NCI-H1436 (cell line): ENCODE data around the gene MEF2D.
A peak's percentile ranks its signal among the peaks of the same experiment; 100 is the strongest.

ENCODE experiments used
- DNase-seq: peaks from one replicate; lab custom pipeline; 2025; lab: John Stamatoyannopoulos, UW

Gene MEF2D

DNA sequence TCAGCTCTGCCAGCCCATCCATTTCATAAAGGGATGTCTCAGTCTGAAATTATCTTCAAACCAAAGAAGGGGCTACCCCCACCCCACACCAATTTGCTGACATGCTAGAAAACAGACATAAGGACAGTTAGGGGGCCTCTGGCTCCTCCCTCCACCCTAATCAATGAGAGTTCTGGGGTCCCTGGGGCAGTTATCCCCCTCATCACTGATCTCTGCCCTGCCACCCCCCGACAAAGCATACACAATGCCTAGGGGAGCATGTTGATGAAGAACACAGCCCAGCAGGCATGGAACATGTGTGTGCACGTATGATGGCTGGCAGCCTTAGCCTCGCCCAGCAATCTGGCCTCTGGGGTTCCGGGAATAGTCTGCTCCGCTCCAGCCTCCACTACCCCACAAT, 72.6 kb downstream of the MEF2D start:
- no peak for DNase-seq

- no peak for DNase-seq
These were observed 74.6 kb downstream of the MEF2D start for GRCh38 chr1:156425943-156426342.

DNA sequence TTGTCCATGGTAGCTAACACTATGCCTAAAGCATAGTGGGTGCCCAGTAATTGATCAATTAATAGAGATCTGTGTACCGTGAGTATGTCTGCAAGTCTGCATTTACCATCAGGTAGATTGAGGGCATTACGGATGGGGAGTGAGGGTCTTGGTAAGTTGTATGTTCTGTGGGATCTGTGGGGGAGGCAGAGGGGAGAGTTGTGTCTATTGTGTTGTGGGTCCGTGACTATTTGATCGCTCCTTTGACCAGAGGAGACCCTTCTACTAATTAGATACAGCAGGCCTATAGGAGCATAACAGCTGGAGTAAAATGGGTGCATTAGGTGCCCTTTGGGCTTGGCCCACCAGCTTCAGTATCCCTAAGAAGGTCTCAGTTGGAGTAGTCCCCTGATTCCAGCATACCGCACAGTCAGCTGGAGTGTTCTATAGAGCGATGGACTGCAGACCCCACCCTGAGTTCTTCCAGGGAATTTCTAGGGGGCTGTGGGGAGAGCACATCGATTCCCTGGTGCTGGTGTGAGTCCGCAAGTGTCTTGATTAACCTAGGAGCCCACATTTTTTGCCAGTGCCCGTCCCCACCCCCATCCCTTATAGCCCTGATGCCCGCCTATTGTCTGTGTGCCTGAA, 75.7 kb downstream of the MEF2D start:
- no peak for DNase-seq

GRCh38 chr1:156423422-156424352, 76.9 kb downstream of the MEF2D start:
- DNase-seq = no peak

GRCh38 chr1:156422602-156423091, 77.9 kb downstream of the MEF2D start:
- no peak for DNase-seq

- no peak for DNase-seq
These were observed 78.5 kb downstream of the MEF2D start for GRCh38 chr1:156421939-156422601.

GRCh38 chr1:156421062-156421938, 79.3 kb downstream of the MEF2D start:
- peak; percentile 72 for DNase-seq

- no peak for DNase-seq
These were observed 80.1 kb downstream of the MEF2D start for GRCh38 chr1:156420205-156421061.

- no peak for DNase-seq
These were observed 80.7 kb downstream of the MEF2D start for GRCh38 chr1:156419854-156420204.

DNA sequence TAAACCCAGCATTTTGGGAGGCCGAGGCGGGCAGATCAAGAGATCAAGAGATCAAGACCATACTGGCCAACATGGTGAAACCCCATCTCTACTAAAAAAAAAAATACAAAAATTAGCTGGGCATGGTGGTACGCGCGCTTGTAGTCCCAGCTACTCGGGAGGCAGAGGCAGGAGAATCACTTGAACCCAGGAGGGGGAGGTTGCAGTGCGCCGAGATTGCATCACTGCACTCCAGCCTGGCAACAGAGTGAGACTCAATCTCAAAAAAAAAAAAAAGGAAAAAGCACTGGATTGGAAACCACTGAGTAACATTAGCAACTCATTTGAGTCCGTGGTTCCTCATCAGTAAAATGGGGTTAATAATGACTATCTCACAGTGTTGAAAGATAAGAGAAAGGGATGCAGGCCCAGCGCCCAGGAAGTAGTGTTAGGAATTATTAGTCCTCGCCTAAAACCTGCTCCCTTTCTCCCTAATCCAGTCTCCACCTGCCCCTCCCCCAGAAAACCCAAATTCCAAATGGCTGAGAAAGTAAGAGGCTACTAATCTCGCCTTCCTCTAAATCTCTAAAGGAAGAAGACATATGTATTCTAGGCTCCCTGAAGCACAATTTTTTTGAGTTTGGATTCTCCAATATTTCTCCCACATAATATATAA, 82.0 kb downstream of the MEF2D start:
- DNase-seq = no peak

DNA sequence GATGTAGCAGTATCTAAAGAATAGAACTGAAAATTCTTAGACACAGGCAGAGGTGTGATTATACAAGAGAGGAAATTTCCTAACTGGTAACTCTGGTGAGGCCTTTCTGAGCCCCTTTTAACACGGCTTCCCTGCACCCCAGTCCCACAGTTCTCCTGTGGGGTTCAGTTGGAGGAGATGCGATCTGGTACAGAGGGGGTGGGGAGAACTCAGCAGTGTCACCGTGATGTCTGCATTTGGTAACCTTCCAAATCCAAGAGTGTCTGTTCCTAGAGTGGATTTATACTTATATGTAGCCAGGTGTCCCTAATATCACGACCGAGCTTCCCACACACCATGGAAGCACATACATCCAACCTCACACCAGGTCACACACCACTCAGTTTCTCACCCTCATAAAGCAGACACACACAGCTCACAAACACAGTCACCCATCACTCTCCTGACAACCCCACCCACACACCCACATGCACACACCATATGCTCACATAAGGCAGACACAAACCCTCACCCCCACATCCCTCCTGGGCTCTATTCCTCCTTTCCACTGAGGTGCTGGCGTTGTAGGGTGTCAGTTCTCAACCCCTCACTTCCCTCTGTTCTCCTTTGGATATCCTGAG, 83.1 kb downstream of the MEF2D start:
- DNase-seq = no peak

DNA sequence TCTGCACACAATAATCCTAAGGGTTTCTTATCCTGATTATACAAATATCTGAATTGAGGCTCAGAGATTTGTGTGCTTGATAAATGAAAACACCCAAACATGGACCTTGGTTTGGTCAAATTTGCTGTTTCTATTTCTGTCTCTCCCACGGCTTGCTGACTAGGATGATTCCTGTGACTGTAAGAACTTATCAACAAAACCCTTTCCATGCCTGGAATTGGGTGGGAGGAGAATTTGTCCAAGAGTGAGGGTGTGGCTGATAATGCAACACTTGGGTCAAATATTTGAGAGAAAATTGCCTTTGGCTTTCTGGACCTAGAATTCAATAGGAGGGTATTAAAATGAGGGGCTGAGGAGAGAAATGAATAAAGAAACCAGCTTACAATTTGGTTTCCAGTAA, 83.6 kb downstream of the MEF2D start:
- DNase-seq = no peak

DNA sequence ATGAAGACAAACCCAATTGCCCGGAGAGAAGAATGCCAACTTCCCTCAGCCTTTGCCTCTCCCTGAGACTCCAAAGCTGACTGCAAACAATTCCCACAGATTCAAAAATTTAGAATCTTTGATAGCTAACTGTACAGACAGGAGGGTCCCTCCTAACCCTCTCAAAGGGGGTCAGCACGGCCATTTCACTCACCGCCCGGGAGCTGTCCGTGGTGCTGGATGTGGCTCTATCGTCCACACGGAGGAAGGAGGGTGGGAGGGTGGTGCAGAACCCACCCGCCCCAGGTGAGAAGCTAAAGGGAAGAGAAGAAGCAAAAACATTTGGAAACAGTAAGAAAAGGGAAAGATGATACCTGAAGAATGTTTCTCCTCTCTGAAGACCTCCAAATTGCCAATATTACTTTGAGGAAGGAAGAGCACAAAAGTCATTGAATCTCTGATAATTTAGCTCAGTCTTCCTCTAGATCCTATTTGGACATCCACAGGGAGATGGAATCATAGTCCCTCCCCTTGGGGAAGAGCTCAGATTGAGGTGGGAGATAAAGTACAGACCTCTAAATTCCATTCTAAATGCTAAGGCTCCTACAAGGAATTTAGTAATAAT, 86.0 kb downstream of the MEF2D start:
- no peak for DNase-seq
